Measurements from ENCODE around the gene NTN5. TPM values are rescaled to one million over a fixed set of nuclear protein-coding genes. Genes with fewer than 3 reads are reported as not detected.

NTN5 gene
- total and polyA plus RNA-seq, 12 donors: 0.11 to 2.4 (median 0.42) TPM; not detected in 3

DNA sequence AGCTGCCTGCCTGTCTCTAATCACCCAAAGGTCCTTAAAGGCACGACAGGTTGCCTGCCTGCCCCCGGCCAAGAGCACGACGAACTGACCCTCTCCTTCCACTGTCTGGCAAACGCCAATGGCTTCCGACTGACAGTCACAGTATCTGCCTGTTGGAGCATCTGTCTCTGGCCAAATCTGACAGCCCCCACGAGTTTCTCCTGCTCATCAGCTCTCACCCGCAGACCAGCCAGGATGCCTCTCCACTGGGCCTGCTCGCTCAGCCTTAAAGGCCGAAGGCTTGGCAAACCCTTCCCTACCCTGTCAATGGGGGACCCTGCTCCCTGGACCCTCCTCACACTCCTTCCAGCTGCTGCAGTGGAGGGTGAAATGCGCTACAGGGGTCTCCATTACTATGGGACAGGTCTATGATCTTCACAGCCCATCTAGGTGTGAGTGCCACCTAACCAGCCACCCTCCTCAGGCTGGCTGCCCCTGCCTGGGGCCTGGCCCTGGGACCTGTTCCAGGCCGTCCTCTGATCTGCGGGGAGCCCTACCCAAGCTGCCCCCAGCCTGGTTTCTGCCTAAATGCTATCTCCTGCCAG, 58.9 kb downstream of the NTN5 start:
- intact Hi-C loops (cut with DNase I): no loop called here
- no peaks in the 10 kb centered on the region for H3K27me3 ChIP-seq
- peaks cover 0 to 30% of the 10 kb centered on the region in 2 donors for H3K36me3 ChIP-seq (replicated peaks in 1 of 2)
- TF ChIP-seq, protein P1, sequence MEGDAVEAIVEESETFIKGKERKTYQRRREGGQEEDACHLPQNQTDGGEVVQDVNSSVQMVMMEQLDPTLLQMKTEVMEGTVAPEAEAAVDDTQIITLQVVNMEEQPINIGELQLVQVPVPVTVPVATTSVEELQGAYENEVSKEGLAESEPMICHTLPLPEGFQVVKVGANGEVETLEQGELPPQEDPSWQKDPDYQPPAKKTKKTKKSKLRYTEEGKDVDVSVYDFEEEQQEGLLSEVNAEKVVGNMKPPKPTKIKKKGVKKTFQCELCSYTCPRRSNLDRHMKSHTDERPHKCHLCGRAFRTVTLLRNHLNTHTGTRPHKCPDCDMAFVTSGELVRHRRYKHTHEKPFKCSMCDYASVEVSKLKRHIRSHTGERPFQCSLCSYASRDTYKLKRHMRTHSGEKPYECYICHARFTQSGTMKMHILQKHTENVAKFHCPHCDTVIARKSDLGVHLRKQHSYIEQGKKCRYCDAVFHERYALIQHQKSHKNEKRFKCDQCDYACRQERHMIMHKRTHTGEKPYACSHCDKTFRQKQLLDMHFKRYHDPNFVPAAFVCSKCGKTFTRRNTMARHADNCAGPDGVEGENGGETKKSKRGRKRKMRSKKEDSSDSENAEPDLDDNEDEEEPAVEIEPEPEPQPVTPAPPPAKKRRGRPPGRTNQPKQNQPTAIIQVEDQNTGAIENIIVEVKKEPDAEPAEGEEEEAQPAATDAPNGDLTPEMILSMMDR (IDR thresholded peaks at IDR 0.05): no peak
- TF ChIP-seq POLR2A (IDR thresholded peaks at IDR 0.05): no peak
- peaks cover 11 to 23% of the 10 kb centered on the region in 2 donors for H3K4me1 ChIP-seq (replicated peaks in 1 of 2)
- H3K27ac ChIP-seq: peak overlapping the region in 1 of 5 donors; percentile 13
- H3K9me3 ChIP-seq (replicated peaks in 1 of 3): no peaks in the 10 kb centered on the region
- WGBS, 4 donors: 64 to 78% (median 65%) methylated on average over 8 to 13 of the region's 13 CpGs
- DNase-seq: peak in 1 of 7 donors; percentile 30
- no peak overlapping the region for H3K4me3 ChIP-seq

DNA sequence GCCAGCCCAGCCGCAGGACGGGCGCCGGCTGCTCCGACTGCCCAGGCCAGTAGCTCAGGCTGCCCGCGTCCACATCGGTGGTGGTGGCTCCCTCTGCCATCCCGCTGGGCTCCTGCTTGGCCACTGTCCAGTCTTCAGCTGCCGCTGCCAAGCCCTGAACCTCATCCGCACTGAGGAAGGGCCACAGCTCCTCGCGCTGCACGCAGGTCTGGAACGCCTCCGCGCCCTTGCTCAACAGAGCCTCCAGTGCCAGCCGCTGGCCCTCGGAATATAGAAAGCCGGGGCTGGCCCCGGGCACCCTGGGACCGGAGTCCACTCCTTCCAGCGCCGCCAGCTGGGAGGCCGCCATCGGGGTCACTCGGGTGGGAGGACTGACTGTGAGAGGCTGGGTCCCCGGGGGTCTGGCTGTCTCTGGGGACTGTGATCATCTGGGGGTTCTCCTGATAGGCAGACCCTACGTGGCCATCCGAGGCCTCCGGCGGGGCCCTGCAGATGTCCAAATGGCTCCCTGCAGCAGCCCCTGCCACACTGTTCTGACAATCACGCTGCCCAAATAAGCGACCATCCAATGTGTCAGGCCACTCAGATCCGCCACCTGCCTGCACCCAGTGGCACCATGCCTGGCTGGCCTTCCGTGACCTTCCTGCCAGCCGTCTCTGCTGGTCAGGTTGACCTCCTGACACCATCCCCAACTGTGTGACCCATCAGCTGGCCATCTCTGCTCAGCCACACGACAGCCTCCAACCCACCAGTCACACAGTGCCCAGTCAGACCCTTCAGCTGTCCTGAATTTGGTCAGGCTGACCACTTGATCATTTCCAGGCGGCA, 59.6 kb downstream of the NTN5 start:
- H3K27ac ChIP-seq: no peak overlapping the region

DNA sequence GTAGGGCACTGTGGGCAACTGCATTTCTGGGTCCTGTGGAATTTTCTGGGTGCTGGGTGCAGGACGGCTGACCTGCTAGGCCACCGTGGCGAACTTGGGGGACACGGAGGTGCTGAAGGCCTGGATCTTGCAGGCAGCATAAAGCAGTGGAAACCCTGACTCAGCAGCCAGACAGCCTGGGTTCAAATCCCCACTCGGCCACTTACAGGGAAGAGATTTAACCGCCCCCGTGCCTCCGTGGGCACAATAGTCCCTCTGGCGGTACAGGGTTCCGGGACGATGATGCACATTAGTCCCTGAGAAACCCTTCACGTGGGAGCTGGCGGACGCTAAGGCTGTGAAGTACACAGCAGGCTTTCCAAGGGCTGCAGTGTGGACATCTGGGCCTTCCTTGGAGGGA, 60.9 kb downstream of the NTN5 start:
- WGBS, 4 donors: 90 to 92% (median 91%) methylated on average over 13 to 14 of the region's 14 CpGs
- intact Hi-C loops (cut with DNase I): no loop called here
- H3K4me1 ChIP-seq (replicated peaks in 1 of 2): peaks cover 0 to 7% of the 10 kb centered on the region in 2 donors
- no peaks in the 10 kb centered on the region for H3K9me3 ChIP-seq (replicated peaks in 1 of 3)
- H3K27me3 ChIP-seq: no peaks in the 10 kb centered on the region
- DNase-seq: no peak
- H3K4me3 ChIP-seq: no peak overlapping the region
- no peak overlapping the region for H3K27ac ChIP-seq
- TF ChIP-seq, protein P1 (IDR thresholded peaks at IDR 0.05): no peak
- no peak for TF ChIP-seq POLR2A (IDR thresholded peaks at IDR 0.05)
- peaks cover 0 to 22% of the 10 kb centered on the region in 2 donors for H3K36me3 ChIP-seq (replicated peaks in 1 of 2)

More for the DNA sequence above, 59.6 kb downstream of the NTN5 start:
- Histone ChIP-seq H3K4me3 (no peak overlapping the region), H3K27me3 (no peaks in the 10 kb centered on the region), H3K4me1 (replicated peaks in 1 of 2) (peaks cover 10 to 21% of the 10 kb centered on the region in 2 donors), H3K36me3 (replicated peaks in 1 of 2) (peaks cover 0 to 30% of the 10 kb centered on the region in 2 donors), H3K9me3 (replicated peaks in 1 of 3) (no peaks in the 10 kb centered on the region)
- 70 to 81% (median 75%) methylated on average over 15 to 39 of the region's 39 CpGs for WGBS, 4 donors
- peak in 4 of 7 donors; percentile 63 to 80 (median 70) for DNase-seq
- no peak for TF ChIP-seq POLR2A (IDR thresholded peaks at IDR 0.05)
- TF ChIP-seq, protein P1 (IDR thresholded peaks at IDR 0.05): no peak
- intact Hi-C loops (cut with DNase I): no loop called here

Other genes starting within 250 kb of the NTN5 start
- 10 to 100 TPM in 8 of 9 donors, 1 to 10 TPM in 1; 8.5 to 48.4 (median 27.8) TPM for gene GRWD1, start 227.0 kb downstream of the NTN5 start, total RNA-seq
- gene GRWD1, start 227.0 kb downstream of the NTN5 start, polyA plus RNA-seq: 10 to 100 TPM in 1 of 3 donors, 1 to 10 TPM in 2; 6.6 to 15.7 (median 7.5) TPM
- under 1 TPM; 0.09 to 0.83 (median 0.44) TPM for gene KCNJ14, start 217.4 kb downstream of the NTN5 start, total RNA-seq
- under 1 TPM; 0.16 to 0.56 (median 0.34) TPM for gene KCNJ14, start 217.4 kb downstream of the NTN5 start, polyA plus RNA-seq
- gene CYTH2, start 203.6 kb downstream of the NTN5 start, total RNA-seq: 10 to 100 TPM; 28.5 to 93.5 (median 53.7) TPM
- 10 to 100 TPM; 26.3 to 91.7 (median 51.8) TPM for gene CYTH2, start 203.6 kb downstream of the NTN5 start, polyA plus RNA-seq
- gene LMTK3, start 161.2 kb downstream of the NTN5 start, total RNA-seq: 1 to 10 TPM in 7 of 9 donors, under 1 TPM in 2; 0.06 to 4.4 (median 2.2) TPM
- 10 to 100 TPM in 1 of 3 donors, 1 to 10 TPM in 1, under 1 TPM in 1; 0.57 to 15.1 (median 2.3) TPM for gene LMTK3, start 161.2 kb downstream of the NTN5 start, polyA plus RNA-seq
- 1 to 10 TPM in 2 of 9 donors, under 1 TPM in 4, not detected in 3; 0.22 to 1.4 (median 0.49) TPM for gene SULT2B1, start 120.8 kb downstream of the NTN5 start, total RNA-seq
- under 1 TPM; 0.24 to 0.88 (median 0.72) TPM for gene SULT2B1, start 120.8 kb downstream of the NTN5 start, polyA plus RNA-seq
- not detected for gene SPACA4, start 66.3 kb downstream of the NTN5 start, total RNA-seq
- not detected for gene SPACA4, start 66.3 kb downstream of the NTN5 start, polyA plus RNA-seq
- gene FAM83E, start 57.9 kb downstream of the NTN5 start, total RNA-seq: under 1 TPM in 2 of 9 donors, not detected in 7; 0.17 to 0.75 TPM
- gene FAM83E, start 57.9 kb downstream of the NTN5 start, polyA plus RNA-seq: 1 to 10 TPM in 1 of 3 donors, under 1 TPM in 1, not detected in 1; 0.24 to 1.6 TPM
- gene RPL18, start 53.8 kb downstream of the NTN5 start, total RNA-seq: 1,000 to 10,000 TPM; 1,183 to 3,315 (median 1,689) TPM
- gene RPL18, start 53.8 kb downstream of the NTN5 start, polyA plus RNA-seq: 1,000 to 10,000 TPM in 2 of 3 donors, 100 to 1,000 TPM in 1; 575 to 5,137 (median 3,671) TPM
- 10 to 100 TPM; 11.7 to 27.9 (median 17.9) TPM for gene SPHK2, start 53.5 kb downstream of the NTN5 start, total RNA-seq
- 10 to 100 TPM in 2 of 3 donors, 1 to 10 TPM in 1; 4.3 to 29.9 (median 12.6) TPM for gene SPHK2, start 53.5 kb downstream of the NTN5 start, polyA plus RNA-seq
- gene DBP, start 35.6 kb downstream of the NTN5 start, total RNA-seq: 10 to 100 TPM; 24.3 to 78.3 (median 49.2) TPM
- 10 to 100 TPM; 11.5 to 80.6 (median 57.9) TPM for gene DBP, start 35.6 kb downstream of the NTN5 start, polyA plus RNA-seq
- 10 to 100 TPM in 8 of 9 donors, 1 to 10 TPM in 1; 6.0 to 44.2 (median 21.7) TPM for gene CA11, start 26.8 kb downstream of the NTN5 start, total RNA-seq
- 100 to 1,000 TPM in 1 of 3 donors, 10 to 100 TPM in 2; 17.7 to 125 (median 50.4) TPM for gene CA11, start 26.8 kb downstream of the NTN5 start, polyA plus RNA-seq
- gene FUT2, start 23.0 kb upstream of the NTN5 start, total RNA-seq: not detected
- under 1 TPM in 2 of 3 donors, not detected in 1; 0.03 to 0.24 TPM for gene FUT2, start 23.0 kb upstream of the NTN5 start, polyA plus RNA-seq
- 10 to 100 TPM in 8 of 9 donors, 1 to 10 TPM in 1; 9.4 to 45.9 (median 23.4) TPM for gene MAMSTR, start 46.7 kb upstream of the NTN5 start, total RNA-seq
- 10 to 100 TPM in 2 of 3 donors, 1 to 10 TPM in 1; 8.9 to 57.9 (median 31.9) TPM for gene MAMSTR, start 46.7 kb upstream of the NTN5 start, polyA plus RNA-seq
- 10 to 100 TPM in 8 of 9 donors, 1 to 10 TPM in 1; 7.3 to 23.1 (median 16.7) TPM for gene RASIP1, start 67.6 kb upstream of the NTN5 start, total RNA-seq
- gene RASIP1, start 67.6 kb upstream of the NTN5 start, polyA plus RNA-seq: 10 to 100 TPM in 2 of 3 donors, 1 to 10 TPM in 1; 5.1 to 38.9 (median 34.6) TPM
- gene IZUMO1, start 73.9 kb upstream of the NTN5 start, total RNA-seq: 1 to 10 TPM in 3 of 9 donors, under 1 TPM in 3, not detected in 3; 0.70 to 2.9 (median 1.4) TPM
- gene IZUMO1, start 73.9 kb upstream of the NTN5 start, polyA plus RNA-seq: 1 to 10 TPM in 2 of 3 donors, under 1 TPM in 1; 0.59 to 1.2 (median 1.2) TPM
- gene FUT1, start 79.6 kb upstream of the NTN5 start, total RNA-seq: 1 to 10 TPM; 1.3 to 4.5 (median 2.3) TPM
- gene FUT1, start 79.6 kb upstream of the NTN5 start, polyA plus RNA-seq: 1 to 10 TPM; 1.2 to 1.9 (median 1.7) TPM
- not detected for gene FGF21, start 82.5 kb upstream of the NTN5 start, total RNA-seq
- gene FGF21, start 82.5 kb upstream of the NTN5 start, polyA plus RNA-seq: not detected
- 100 to 1,000 TPM in 7 of 9 donors, 10 to 100 TPM in 2; 57.5 to 163 (median 107) TPM for gene BCAT2, start 138.0 kb upstream of the NTN5 start, total RNA-seq
- 100 to 1,000 TPM in 1 of 3 donors, 10 to 100 TPM in 2; 82.9 to 114 (median 87.6) TPM for gene BCAT2, start 138.0 kb upstream of the NTN5 start, polyA plus RNA-seq
- 10 to 100 TPM; 18.9 to 63.0 (median 40.1) TPM for gene HSD17B14, start 163.5 kb upstream of the NTN5 start, total RNA-seq
- 100 to 1,000 TPM in 2 of 3 donors, 1 to 10 TPM in 1; 7.4 to 178 (median 135) TPM for gene HSD17B14, start 163.5 kb upstream of the NTN5 start, polyA plus RNA-seq
- 10 to 100 TPM in 8 of 9 donors, 1 to 10 TPM in 1; 4.5 to 65.1 (median 24.5) TPM for gene PLEKHA4, start 195.6 kb upstream of the NTN5 start, total RNA-seq
- 10 to 100 TPM in 2 of 3 donors, 1 to 10 TPM in 1; 7.1 to 74.6 (median 70.8) TPM for gene PLEKHA4, start 195.6 kb upstream of the NTN5 start, polyA plus RNA-seq
- 10 to 100 TPM; 18.2 to 54.6 (median 39.4) TPM for gene PPP1R15A, start 199.4 kb upstream of the NTN5 start, total RNA-seq
- 100 to 1,000 TPM in 1 of 3 donors, 10 to 100 TPM in 2; 49.2 to 174 (median 73.3) TPM for gene PPP1R15A, start 199.4 kb upstream of the NTN5 start, polyA plus RNA-seq
- gene TULP2, start 225.7 kb upstream of the NTN5 start, total RNA-seq: under 1 TPM in 5 of 9 donors, not detected in 4; 0.14 to 0.72 (median 0.27) TPM
- gene TULP2, start 225.7 kb upstream of the NTN5 start, polyA plus RNA-seq: under 1 TPM in 1 of 3 donors, not detected in 2; 0.07 TPM
- gene NUCB1, start 227.3 kb upstream of the NTN5 start, total RNA-seq: 100 to 1,000 TPM; 117 to 581 (median 289) TPM
- 100 to 1,000 TPM in 2 of 3 donors, 10 to 100 TPM in 1; 98.8 to 189 (median 175) TPM for gene NUCB1, start 227.3 kb upstream of the NTN5 start, polyA plus RNA-seq